ENCODE results near the gene PHF21B. TPM values are rescaled to one million over a fixed set of nuclear protein-coding genes. Genes with fewer than 3 reads are reported as not detected.

PHF21B gene
- total and polyA plus RNA-seq, 2 donors (not counting 3 experiments of a cell fraction or from before 2014, with no cell fraction given): not detected

- CTCF ChIA-PET: interaction anchor here (1.2 kb wide), 1 partner anchor 253 kb away, joined by 4 read pairs; no protein-coding TSS in a partner anchor
- no peak overlapping the region for H2AFZ ChIP-seq (ENCODE audit: low read depth, low read length)
- H3K27ac ChIP-seq (ENCODE audit: insufficient read depth, low read depth, low read length): no peak overlapping the region
- no peaks in the 10 kb centered on the region for H4K20me1 ChIP-seq (replicated peaks; ENCODE audit: control insufficient read depth, extremely low read depth, insufficient read depth, low read length)
- no peaks in the 10 kb centered on the region for H3K36me3 ChIP-seq (ENCODE audit: control insufficient read depth in 2 of 2, extremely low read depth in 1 of 2, insufficient read depth in 2 of 2, low read length in 2 of 2)
- no peak for FAIRE-seq
- peaks cover 10% of the 10 kb centered on the region for H3K4me1 ChIP-seq (ENCODE audit: control insufficient read depth, extremely low read depth, insufficient read depth, low read length)
- dilution Hi-C loops (cut with MboI; ENCODE audit: extremely low pct_ligation_motif_present, low sequenced_read_pairs) (no loop called here), intact Hi-C loops (cut with micrococcal nuclease) (no loop called here)
- BruUV-seq (replicated peaks): no TSS peak
- TF ChIP-seq POLR2AphosphoS5 (IDR thresholded peaks at IDR 0.05; ENCODE audit: insufficient read depth, low read depth, low read length) (no peak), JUN (IDR thresholded peaks at IDR 0.05; ENCODE audit: borderline replicate concordance, insufficient read depth, insufficient read length, low read depth) (no peak), POLR2A (IDR thresholded peaks at IDR 0.05; ENCODE audit: low read depth, low read length) (no peak), FOS (IDR thresholded peaks at IDR 0.05; ENCODE audit: borderline replicate concordance, insufficient read depth, low read length) (no peak), EZH2 (IDR thresholded peaks at IDR 0.05; ENCODE audit: borderline replicate concordance, low read depth, low read length, severe bottlenecking) (peak; percentile 85)
- H3K9me1 ChIP-seq (replicated peaks; ENCODE audit: control insufficient read depth, extremely low read depth, insufficient read depth, low read length): no peaks in the 10 kb centered on the region
- DNase-seq (ENCODE audit: low read depth, low spot score): no peak
- no peaks in the 10 kb centered on the region for H3K79me2 ChIP-seq (ENCODE audit: control insufficient read depth, insufficient read depth, low read length)
- POLR2A ChIA-PET: no interaction called here
- H3K9me3 ChIP-seq (replicated peaks; ENCODE audit: control insufficient read depth, insufficient read depth, low read length): no peaks in the 10 kb centered on the region
- peak overlapping the region in 1 of 3 experiments; percentile 23 for H3K4me3 ChIP-seq (replicated peaks in 1 of 3; ENCODE audit: insufficient read depth in 1 of 3, low read depth in 1 of 3, low read length in 3 of 3)
- peaks cover 47 to 49% of the 10 kb centered on the region in 2 experiments for H3K27me3 ChIP-seq (ENCODE audit: control insufficient read depth in 2 of 2, insufficient read depth in 2 of 2, low read length in 2 of 2)
- no peak overlapping the region for H3K9ac ChIP-seq (replicated peaks; ENCODE audit: extremely low read depth, insufficient read depth, low read length)
- no peak overlapping the region for H3K4me2 ChIP-seq (ENCODE audit: insufficient read depth, low read length)
These were observed 827 bp downstream of the PHF21B start for GRCh38 chr22:45008751-45009605.

- dilution Hi-C loops (cut with MboI; ENCODE audit: extremely low pct_ligation_motif_present, low sequenced_read_pairs): no loop called here
These were observed 1.6 kb downstream of the PHF21B start for GRCh38 chr22:45008186-45008681.

More at GRCh38 chr22:45008186-45008681, 1.6 kb downstream of the PHF21B start:
- Histone ChIP-seq H3K27ac (ENCODE audit: insufficient read depth, low read depth, low read length) (no peak overlapping the region), H3K36me3 (ENCODE audit: control insufficient read depth in 2 of 2, extremely low read depth in 1 of 2, insufficient read depth in 2 of 2, low read length in 2 of 2) (no peaks in the 10 kb centered on the region), H4K20me1 (replicated peaks; ENCODE audit: control insufficient read depth, extremely low read depth, insufficient read depth, low read length) (no peaks in the 10 kb centered on the region), H3K27me3 (ENCODE audit: control insufficient read depth in 2 of 2, insufficient read depth in 2 of 2, low read length in 2 of 2) (peaks cover 47 to 49% of the 10 kb centered on the region in 2 experiments), H3K9me1 (replicated peaks; ENCODE audit: control insufficient read depth, extremely low read depth, insufficient read depth, low read length) (no peaks in the 10 kb centered on the region), H3K79me2 (ENCODE audit: control insufficient read depth, insufficient read depth, low read length) (no peaks in the 10 kb centered on the region), H2AFZ (ENCODE audit: low read depth, low read length) (no peak overlapping the region), H3K9ac (replicated peaks; ENCODE audit: extremely low read depth, insufficient read depth, low read length) (no peak overlapping the region), H3K4me1 (ENCODE audit: control insufficient read depth, extremely low read depth, insufficient read depth, low read length) (peaks cover 10% of the 10 kb centered on the region), H3K4me2 (ENCODE audit: insufficient read depth, low read length) (no peak overlapping the region), H3K4me3 (replicated peaks in 1 of 3; ENCODE audit: insufficient read depth in 1 of 3, low read depth in 1 of 3, low read length in 3 of 3) (no peak overlapping the region), H3K9me3 (replicated peaks; ENCODE audit: control insufficient read depth, insufficient read depth, low read length) (no peaks in the 10 kb centered on the region)
- TF ChIP-seq EZH2 (IDR thresholded peaks at IDR 0.05; ENCODE audit: borderline replicate concordance, low read depth, low read length, severe bottlenecking) (peak; percentile 71), POLR2A (IDR thresholded peaks at IDR 0.05; ENCODE audit: low read depth, low read length) (no peak), FOS (IDR thresholded peaks at IDR 0.05; ENCODE audit: borderline replicate concordance, insufficient read depth, low read length) (no peak)
- DNase-seq (ENCODE audit: low read depth, low spot score) (no peak), FAIRE-seq (no peak)
- ChIA-PET CTCF (interaction anchor here (0.6 to 1.2 kb wide), 4 partner anchors 8 to 254 kb away, joined by 3 to 4 read pairs (median 4); no protein-coding TSS in a partner anchor), POLR2A (no interaction called here)
- BruUV-seq (replicated peaks): no TSS peak
- intact Hi-C loops (cut with micrococcal nuclease): no loop called here
